SJSA1 (cell line): ENCODE data around the gene KRTAP19-1. TPM values are rescaled to one million over a fixed set of nuclear protein-coding genes. Genes with fewer than 3 reads are reported as not detected.
"Not testable (repeated sequence)": the region's sequence is repeated elsewhere in the genome, so short reads cannot be mapped to it uniquely, and the experiment has no call there.

Experiments
- DNase-seq, 2 experiments: peaks; one replicate each; pipeline ENCODE4 v3.0.0-alpha.2; 2015 to 2020; ENCODE audit warnings: low spot score in 2 of 2, low read depth in 1 of 2
- H3K27ac ChIP-seq: fragments of 250-450 bp; sonication (Bioruptor Pico); 2 replicates; pipeline ENCODE4 v1.5.1; 2020; ENCODE audit warnings: mild to moderate bottlenecking, moderate library complexity
- H3K27me3 ChIP-seq: fragments of 250-450 bp; sonication (Bioruptor Pico); replicated peaks from 2 replicates; pipeline ENCODE4 v1.5.1; 2020; ENCODE audit warnings: mild to moderate bottlenecking, moderate library complexity
- H3K36me3 ChIP-seq: fragments of 250-450 bp; sonication (Bioruptor Pico); 2 replicates; pipeline ENCODE4 v1.5.1; 2020; ENCODE audit warnings: mild to moderate bottlenecking
- H3K4me1 ChIP-seq: fragments of 250-450 bp; sonication (Bioruptor Pico); replicated peaks from 2 replicates; pipeline ENCODE4 v1.6.1; 2021; ENCODE audit warnings: mild to moderate bottlenecking
- H3K4me3 ChIP-seq: fragments of 250-450 bp; sonication (Bioruptor Pico); 2 replicates; pipeline ENCODE4 v1.5.1; 2020; ENCODE audit warnings: mild to moderate bottlenecking
- H3K9me3 ChIP-seq: fragments of 250-450 bp; sonication (Bioruptor Pico); replicated peaks from 2 replicates; pipeline ENCODE4 v1.5.1; 2020; ENCODE audit warnings: mild to moderate bottlenecking
- total RNA-seq: library from RNA; depleted of rRNA; stranded (reverse); fragments of >200 nt; shearing (Covaris generic); gene quantifications from 2 replicates; pipeline ENCODE4 v1.2.3, GENCODE V29; 2014; rRNA removed

The KRTAP19-1 gene
- total RNA-seq: not detected in 2 replicates

DNA sequence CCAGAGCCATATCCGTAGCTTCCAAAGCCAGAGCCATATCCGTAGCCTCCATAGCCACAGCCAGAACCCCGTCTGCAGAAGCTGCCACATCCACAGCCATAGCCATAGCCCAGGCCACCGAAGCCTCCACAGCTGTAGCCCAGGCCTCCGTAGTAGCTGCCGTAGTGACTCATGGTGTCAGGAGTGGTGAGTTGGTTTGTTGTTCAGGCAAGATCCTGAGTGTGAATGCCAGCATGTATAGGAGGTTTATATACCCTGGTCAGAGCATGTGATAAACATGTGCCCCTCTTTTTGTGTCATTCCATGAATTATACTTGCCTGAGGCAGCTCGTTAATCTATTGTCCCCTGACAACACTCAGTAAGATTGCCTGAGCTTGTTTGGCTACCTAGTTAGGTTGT is at the start of gene KRTAP19-1:
KRTAP19-1 (minus strand) TSS at position 223 of the 400 bp plus-strand sequence; CDS start at position 173, 50 bp downstream.
- Histone ChIP-seq H3K9me3 (no peaks in the 10 kb centered on the region), H3K27ac (no peak within 1 kb of the TSS), H3K27me3 (no peaks in the 10 kb centered on the region), H3K36me3 (no peaks in the 10 kb centered on the region), H3K4me1 (no peaks in the 10 kb centered on the region), H3K4me3 (no peak within 1 kb of the TSS)
- DNase-seq: no peak

DNA sequence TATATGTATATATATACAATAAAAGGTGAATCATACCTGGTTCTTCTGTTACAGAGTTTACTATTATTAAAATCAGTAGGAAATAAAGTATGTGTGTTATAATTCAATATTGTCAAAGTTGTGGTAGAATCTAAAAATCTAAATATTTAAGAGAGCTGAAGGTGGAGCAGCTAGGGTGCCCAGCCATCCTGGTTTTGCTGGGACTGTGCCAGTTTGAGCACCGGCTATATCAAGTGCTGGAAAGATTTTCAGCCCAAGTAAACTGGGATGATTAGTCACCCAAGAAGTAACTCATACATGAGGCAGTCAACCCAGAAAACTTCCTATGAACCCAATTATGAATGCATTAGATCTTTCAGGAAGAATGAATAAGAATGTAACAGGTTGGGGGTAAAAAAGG is 38.7 kb upstream of the KRTAP19-1 start:
- H3K27ac ChIP-seq: no peak overlapping the region
- H3K4me1 ChIP-seq: no peaks in the 10 kb centered on the region
- DNase-seq: no peak
- no peaks in the 10 kb centered on the region for H3K36me3 ChIP-seq
- H3K9me3 ChIP-seq: no peaks in the 10 kb centered on the region
- no peaks in the 10 kb centered on the region for H3K27me3 ChIP-seq
- no peak overlapping the region for H3K4me3 ChIP-seq

DNA sequence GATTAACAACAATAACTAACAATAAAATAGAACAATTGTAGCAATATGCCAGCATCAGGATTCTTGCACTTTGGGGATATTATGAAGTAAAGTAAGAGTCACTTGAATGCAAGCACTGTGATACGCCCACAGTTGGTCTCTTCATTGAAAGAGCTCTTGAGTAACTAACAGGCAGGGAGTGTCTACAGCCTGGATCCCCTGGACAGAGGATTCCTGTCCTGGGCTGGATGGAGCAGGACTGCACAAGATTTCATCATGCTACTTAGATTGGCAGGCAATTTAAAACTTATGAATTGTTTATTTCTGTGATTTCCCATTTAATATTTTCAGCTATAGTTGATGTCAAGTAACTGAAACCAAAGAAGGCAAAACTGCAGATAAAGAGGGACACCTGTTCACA is 35.5 kb upstream of the KRTAP19-1 start:
- DNase-seq: no peak
- Histone ChIP-seq H3K36me3 (no peaks in the 10 kb centered on the region), H3K27ac (no peak overlapping the region)

DNA sequence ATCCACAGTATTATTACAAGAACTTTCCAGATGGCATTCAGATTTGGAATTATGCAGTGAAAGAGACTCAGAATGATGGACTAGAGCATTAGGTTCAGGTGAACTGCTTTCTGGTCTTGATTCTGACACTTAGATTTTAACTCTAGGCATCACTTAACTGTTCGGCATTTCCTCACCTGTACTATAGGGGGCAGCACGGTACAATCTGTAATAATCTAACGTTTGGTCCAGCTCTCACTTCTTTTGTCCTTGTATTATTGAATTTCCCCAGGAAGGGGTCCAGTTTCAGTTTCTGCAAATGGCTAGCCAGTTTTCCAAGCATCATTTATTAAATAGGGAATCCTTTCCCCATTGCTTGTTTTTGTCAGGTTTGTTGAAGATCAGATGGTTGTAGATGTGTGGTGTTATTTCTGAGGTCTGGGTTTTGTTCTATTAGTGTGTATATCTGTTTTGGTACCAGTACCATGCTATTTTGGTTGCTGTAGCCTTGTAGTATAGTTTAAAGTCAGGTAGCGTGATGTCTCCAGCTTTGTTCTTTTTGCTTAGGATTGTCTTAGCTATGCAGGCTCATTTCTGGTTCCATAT is 25.5 kb upstream of the KRTAP19-1 start:
- not testable (repeated sequence) for H3K36me3 ChIP-seq, H3K27me3 ChIP-seq, H3K4me3 ChIP-seq, H3K9me3 ChIP-seq, DNase-seq, H3K4me1 ChIP-seq, H3K27ac ChIP-seq

More for the DNA sequence above, 35.5 kb upstream of the KRTAP19-1 start:
- no peaks in the 10 kb centered on the region for H3K27me3 ChIP-seq
- no peak overlapping the region for H3K4me3 ChIP-seq
- H3K4me1 ChIP-seq: no peaks in the 10 kb centered on the region
- H3K9me3 ChIP-seq: no peaks in the 10 kb centered on the region

DNA sequence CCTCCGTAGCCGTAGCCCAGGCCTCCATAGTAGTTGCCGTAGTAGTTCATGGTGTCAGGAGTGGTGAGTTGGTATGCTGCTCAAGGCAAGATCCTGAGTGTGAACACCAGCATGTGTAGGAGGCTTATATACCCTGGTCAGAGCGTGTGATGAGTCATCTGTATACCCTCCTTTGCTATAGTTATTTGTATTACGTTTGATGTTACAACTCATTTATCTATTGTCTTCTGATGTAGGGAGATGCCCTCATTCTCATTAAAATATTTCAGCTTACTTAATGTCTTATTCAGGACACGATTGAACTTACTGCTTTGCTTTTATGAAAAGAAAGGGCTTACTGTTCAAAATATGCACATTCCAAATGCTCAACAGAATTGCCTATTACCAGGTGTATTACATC is 21.9 kb upstream of the KRTAP19-1 start, which contains the start of gene KRTAP19-5:
KRTAP19-5 (minus strand) TSS at position 101 of the 400 bp plus-strand sequence; CDS start at position 50, 51 bp downstream.
- H3K27ac ChIP-seq: no peak within 1 kb of the TSS
- no peaks in the 10 kb centered on the region for H3K9me3 ChIP-seq
- H3K36me3 ChIP-seq: no peaks in the 10 kb centered on the region
- H3K4me1 ChIP-seq: no peaks in the 10 kb centered on the region
- H3K4me3 ChIP-seq: no peak within 1 kb of the TSS
- DNase-seq: no peak
- H3K27me3 ChIP-seq: no peaks in the 10 kb centered on the region

DNA sequence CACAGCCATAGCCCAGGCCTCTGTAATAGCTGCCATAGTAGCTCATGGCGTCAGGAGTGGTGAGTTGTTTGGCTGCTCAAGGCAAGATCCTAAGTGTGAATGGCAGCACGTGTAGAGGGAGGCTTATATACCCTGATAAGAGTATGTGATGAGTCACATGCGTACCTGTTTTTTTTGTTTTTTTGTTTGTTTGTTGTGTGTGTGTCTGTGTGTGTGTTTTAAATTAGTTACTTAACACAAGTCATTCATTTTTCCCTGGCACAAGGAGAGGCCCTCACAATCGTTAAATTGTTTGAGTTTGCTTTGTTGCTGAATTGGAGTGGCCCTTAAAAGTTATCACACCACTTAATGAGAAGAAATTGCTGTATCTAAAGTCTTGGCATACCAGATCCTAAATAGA is 16.9 kb upstream of the KRTAP19-1 start, which contains the start of gene KRTAP19-4:
KRTAP19-4 (minus strand) TSS at position 101 of the 400 bp plus-strand sequence; CDS start at position 46, 55 bp downstream.
- no peaks in the 10 kb centered on the region for H3K27me3 ChIP-seq
- H3K36me3 ChIP-seq: no peaks in the 10 kb centered on the region
- no peaks in the 10 kb centered on the region for H3K4me1 ChIP-seq
- no peak within 1 kb of the TSS for H3K27ac ChIP-seq
- H3K4me3 ChIP-seq: no peak within 1 kb of the TSS
- no peaks in the 10 kb centered on the region for H3K9me3 ChIP-seq
- no peak for DNase-seq

DNA sequence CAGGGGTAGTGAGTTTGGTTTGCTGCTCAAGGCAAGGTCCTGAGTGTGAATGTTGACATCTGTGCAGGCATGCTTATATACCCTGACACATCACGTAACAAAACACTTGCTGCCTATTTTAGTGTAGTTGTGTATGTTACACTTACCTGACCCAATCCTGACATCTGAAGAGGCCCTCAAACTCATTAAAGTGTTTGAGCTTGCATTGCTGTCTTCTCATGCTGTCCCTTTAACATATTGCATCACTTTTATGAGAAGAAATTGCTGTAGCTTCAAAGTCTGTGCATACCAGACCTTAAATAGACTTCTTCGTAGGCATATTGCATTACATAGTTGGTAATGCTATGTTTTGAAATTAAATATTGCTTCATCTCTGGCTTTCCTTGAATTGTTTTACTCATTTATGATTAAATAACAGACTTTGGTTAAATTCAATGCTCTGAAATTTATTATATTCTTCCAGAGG is 11.8 kb upstream of the KRTAP19-1 start, which contains the start of gene KRTAP19-3:
KRTAP19-3 (minus strand) TSS at position 51 of the 466 bp plus-strand sequence. CDS start 56 bp downstream, outside the sequence.
- H3K4me1 ChIP-seq: no peaks in the 10 kb centered on the region
- no peaks in the 10 kb centered on the region for H3K9me3 ChIP-seq
- H3K36me3 ChIP-seq: no peaks in the 10 kb centered on the region
- no peak for DNase-seq
- no peak within 1 kb of the TSS for H3K4me3 ChIP-seq
- H3K27me3 ChIP-seq: no peaks in the 10 kb centered on the region
- no peak within 1 kb of the TSS for H3K27ac ChIP-seq

DNA sequence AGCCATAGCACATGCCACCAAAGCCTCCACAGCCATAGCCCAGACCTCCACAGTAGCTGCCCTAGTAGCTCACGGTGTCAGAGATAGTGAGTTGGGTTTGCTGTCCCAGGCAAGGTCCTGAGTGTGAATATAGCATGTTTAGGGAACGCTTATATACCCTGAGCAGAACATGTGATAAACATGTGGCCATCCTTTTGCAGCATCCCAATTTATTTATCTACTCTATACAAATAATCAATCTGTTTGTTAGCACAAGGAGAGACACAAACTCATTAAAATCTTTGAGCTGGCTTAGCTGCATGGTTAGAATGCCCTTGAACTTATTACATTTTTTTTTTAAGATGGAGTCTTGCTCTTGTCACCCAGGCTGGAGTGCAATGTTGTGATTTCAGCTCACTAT is 7.2 kb upstream of the KRTAP19-1 start, which contains the start of gene KRTAP19-2:
KRTAP19-2 (minus strand) TSS at position 101 of the 400 bp plus-strand sequence; CDS start at position 13, 88 bp downstream.
- no peaks in the 10 kb centered on the region for H3K9me3 ChIP-seq
- H3K36me3 ChIP-seq: no peaks in the 10 kb centered on the region
- H3K4me1 ChIP-seq: no peaks in the 10 kb centered on the region
- DNase-seq: no peak
- no peaks in the 10 kb centered on the region for H3K27me3 ChIP-seq
- no peak within 1 kb of the TSS for H3K4me3 ChIP-seq
- H3K27ac ChIP-seq: no peak within 1 kb of the TSS

DNA sequence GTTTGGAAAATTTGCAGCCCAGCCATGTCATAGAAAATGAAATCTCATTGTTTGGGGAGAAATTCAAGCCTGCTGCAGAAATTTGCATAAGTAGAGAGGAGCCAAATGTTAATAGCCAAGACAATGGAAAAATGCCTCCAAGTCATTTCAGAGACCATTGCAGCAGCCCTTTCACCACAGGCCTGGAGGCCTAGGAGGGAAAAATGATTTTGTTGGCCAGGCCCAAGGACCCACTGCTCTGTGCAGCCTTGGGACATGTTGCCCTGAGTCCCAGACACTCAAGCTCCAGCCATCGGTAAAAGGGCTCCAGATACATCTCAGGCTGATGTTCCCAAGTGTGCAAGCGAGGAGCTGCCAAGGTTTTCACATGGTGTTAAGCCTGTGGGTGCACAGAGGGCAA is 6.0 kb upstream of the KRTAP19-1 start:
- no peak overlapping the region for H3K27ac ChIP-seq
- DNase-seq: no peak
- no peaks in the 10 kb centered on the region for H3K27me3 ChIP-seq
- no peaks in the 10 kb centered on the region for H3K36me3 ChIP-seq
- H3K4me3 ChIP-seq: no peak overlapping the region
- H3K9me3 ChIP-seq: no peaks in the 10 kb centered on the region
- H3K4me1 ChIP-seq: no peaks in the 10 kb centered on the region

DNA sequence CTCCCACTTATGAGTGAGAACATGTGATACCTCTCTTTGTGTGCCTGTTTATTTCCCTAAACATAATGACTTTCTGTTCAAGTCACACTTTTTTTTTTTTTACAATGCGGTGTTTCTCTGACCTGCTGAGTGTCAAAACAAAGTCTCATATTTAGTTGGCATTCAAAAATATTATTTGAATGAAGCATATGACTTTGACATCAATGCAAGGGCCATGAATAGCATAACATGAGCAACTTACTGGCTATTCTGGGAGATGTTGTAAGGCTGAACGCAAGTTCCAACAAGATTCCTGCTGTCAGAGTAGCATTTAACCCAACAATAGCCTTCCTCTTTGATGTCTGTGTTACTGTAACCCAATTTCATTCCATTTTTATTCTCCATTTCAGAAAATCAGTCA is 2.0 kb upstream of the KRTAP19-1 start:
- no peaks in the 10 kb centered on the region for H3K36me3 ChIP-seq

DNA sequence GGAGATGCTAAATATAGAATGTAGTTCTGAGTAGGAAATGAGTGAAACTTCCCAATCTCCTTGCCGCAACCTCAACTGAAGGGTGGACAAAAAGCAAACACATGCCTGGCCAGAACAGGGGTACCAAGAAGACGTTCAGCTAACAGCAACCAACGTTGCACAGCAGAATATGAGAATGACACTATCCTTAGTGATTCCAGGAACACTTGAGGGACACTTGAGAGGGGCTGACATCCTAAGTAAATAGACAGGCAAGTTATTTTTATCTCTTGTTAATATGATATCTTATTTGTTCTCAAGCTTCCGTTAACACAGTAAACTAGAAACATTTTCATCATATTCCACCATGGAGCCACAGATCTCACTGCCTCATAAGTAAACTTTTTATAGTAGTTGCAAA is 908 bp downstream of the KRTAP19-1 start:
- DNase-seq: no peak
- Histone ChIP-seq H3K36me3 (no peaks in the 10 kb centered on the region), H3K27me3 (no peaks in the 10 kb centered on the region), H3K9me3 (no peaks in the 10 kb centered on the region), H3K4me3 (no peak overlapping the region), H3K27ac (no peak overlapping the region), H3K4me1 (no peaks in the 10 kb centered on the region)

More for the DNA sequence above, 2.0 kb upstream of the KRTAP19-1 start:
- Histone ChIP-seq H3K4me3 (no peak overlapping the region), H3K9me3 (no peaks in the 10 kb centered on the region), H3K27me3 (no peaks in the 10 kb centered on the region), H3K27ac (no peak overlapping the region), H3K4me1 (no peaks in the 10 kb centered on the region)
- DNase-seq: no peak

DNA sequence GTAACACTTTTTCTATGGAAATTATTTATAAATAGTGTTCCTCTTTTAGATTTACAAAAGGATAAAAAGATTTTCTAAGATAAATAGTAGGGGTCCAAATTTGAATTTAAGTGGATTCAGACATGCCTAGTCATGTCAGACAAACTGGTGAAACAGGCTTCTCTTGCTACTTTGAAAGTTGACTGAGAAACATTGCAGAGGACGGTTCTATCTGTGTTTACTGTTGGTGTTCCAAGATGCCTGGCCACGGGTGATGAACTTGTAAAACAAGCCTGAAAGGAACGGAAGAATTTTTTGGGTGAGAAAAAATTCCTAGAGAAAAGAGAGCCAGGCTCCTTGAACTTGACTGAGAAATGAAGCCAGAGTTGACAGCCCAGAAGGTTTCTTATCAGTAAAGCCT is 2.2 kb downstream of the KRTAP19-1 start:
- no peaks in the 10 kb centered on the region for H3K27me3 ChIP-seq
- H3K4me3 ChIP-seq: no peak overlapping the region
- H3K4me1 ChIP-seq: no peaks in the 10 kb centered on the region
- DNase-seq: no peak
- no peaks in the 10 kb centered on the region for H3K36me3 ChIP-seq
- H3K27ac ChIP-seq: no peak overlapping the region
- no peaks in the 10 kb centered on the region for H3K9me3 ChIP-seq

DNA sequence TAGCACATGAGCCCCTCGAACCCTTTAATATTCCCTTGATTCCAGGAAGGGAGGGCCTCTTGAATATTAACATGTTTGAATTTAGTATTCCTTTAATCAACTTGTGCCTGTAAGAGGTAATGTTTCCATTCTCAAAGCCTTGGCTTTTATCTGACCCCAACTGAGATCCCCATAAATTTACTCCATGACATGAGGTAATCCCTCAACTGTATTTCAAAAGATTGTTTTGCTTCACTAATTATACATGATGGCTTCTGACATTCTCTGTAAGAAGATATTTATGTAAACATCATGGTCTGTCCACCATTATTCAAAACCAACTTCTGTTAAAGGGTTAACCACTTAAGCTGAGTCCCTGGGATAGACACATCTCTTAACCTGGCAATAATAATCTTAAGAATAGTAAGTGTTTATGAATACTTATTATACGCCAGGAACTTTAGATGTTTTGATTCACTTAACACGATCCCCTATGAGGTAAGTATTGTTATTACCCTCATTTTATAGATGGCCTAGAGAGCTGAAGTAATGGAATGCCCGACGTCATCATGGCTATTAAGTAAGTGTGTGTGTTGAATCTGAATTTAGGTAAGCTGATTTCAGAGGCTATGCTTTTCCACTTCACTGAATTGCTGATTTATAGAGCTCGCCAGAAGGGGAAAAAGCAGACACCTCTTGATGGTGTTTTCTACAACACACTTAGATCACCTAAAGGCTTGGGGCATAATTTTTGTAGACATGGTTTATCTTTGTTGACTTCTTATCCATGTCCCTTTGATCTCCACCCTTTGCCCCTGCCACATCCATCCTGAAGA is 11.1 kb downstream of the KRTAP19-1 start:
- no peaks in the 10 kb centered on the region for H3K4me1 ChIP-seq
- H3K4me3 ChIP-seq: no peak overlapping the region
- no peak overlapping the region for H3K27ac ChIP-seq

DNA sequence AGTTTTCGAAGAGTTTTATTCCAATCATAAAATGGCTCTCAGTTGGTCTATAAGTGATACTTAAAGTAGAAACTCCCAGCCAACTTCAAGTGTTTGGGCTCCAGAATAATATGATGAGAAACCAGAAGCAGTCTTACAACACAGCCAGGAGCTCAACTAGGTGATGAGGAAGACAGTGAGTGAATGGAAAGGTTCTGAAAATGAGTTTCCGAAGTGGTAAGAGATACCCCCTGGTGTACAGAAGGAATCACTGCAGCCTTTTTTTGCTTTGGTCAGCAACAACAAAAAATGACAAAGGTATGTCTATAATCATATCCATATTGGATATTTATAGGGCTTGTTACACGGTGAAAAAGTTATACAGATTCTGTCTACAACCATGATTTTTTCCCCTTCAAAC is 16.5 kb downstream of the KRTAP19-1 start:
- no peak overlapping the region for H3K4me3 ChIP-seq
- no peak overlapping the region for H3K27ac ChIP-seq
- no peaks in the 10 kb centered on the region; the same call in 1 of the 2 replicates for H3K27me3 ChIP-seq
- no peak for DNase-seq
- H3K36me3 ChIP-seq: no peaks in the 10 kb centered on the region
- no peaks in the 10 kb centered on the region for H3K9me3 ChIP-seq
- no peaks in the 10 kb centered on the region for H3K4me1 ChIP-seq

More for the DNA sequence above, 11.1 kb downstream of the KRTAP19-1 start:
- Histone ChIP-seq H3K27me3 (no peaks in the 10 kb centered on the region; the same call in 1 of the 2 replicates), H3K36me3 (no peaks in the 10 kb centered on the region), H3K9me3 (no peaks in the 10 kb centered on the region)
- DNase-seq: no peak
